ENCODE data around the gene RTN1.

Gene RTN1

GRCh38 chr14:59582845-59583509 is 287.6 kb downstream of the RTN1 start:
- ATAC-seq (replicated peaks): no peak
- peaks cover 0 to 2% of the 10 kb centered on the region in 2 donors for H3K9me3 Mint-ChIP-seq
- peaks cover 0 to 3% of the 10 kb centered on the region in 2 donors for H3K27me3 Mint-ChIP-seq
- DNase-seq: no peak
- no peaks in the 10 kb centered on the region for H3K36me3 Mint-ChIP-seq
- no peak overlapping the region for H3K27ac Mint-ChIP-seq
- peak overlapping the region in 1 of 2 donors; percentile 70 for H3K4me3 Mint-ChIP-seq
- H3K4me1 Mint-ChIP-seq: peaks cover 5 to 18% of the 10 kb centered on the region in 2 donors

GRCh38 chr14:59582161-59582560 is 288.4 kb downstream of the RTN1 start:
- Mint-ChIP-seq H3K36me3 (no peaks in the 10 kb centered on the region), H3K27me3 (peaks cover 0 to 3% of the 10 kb centered on the region in 2 donors), H3K4me1 (peaks cover 5 to 18% of the 10 kb centered on the region in 2 donors), H3K27ac (no peak overlapping the region), H3K4me3 (no peak overlapping the region), H3K9me3 (peaks cover 0 to 2% of the 10 kb centered on the region in 2 donors)
- ATAC-seq (replicated peaks) (no peak), DNase-seq (no peak)

GRCh38 chr14:59580911-59581310 is 289.7 kb downstream of the RTN1 start:
- ATAC-seq (replicated peaks) (no peak), DNase-seq (no peak)
- H3K36me3 Mint-ChIP-seq: no peaks in the 10 kb centered on the region
- H3K4me1 Mint-ChIP-seq: peaks cover 8 to 25% of the 10 kb centered on the region in 2 donors
- peaks cover 3 to 6% of the 10 kb centered on the region in 2 donors for H3K27me3 Mint-ChIP-seq
- H3K4me3 Mint-ChIP-seq: no peak overlapping the region
- H3K27ac Mint-ChIP-seq: no peak overlapping the region
- H3K9me3 Mint-ChIP-seq: peaks cover 0 to 2% of the 10 kb centered on the region in 2 donors

GRCh38 chr14:59576332-59577294 is 294.0 kb downstream of the RTN1 start, which contains the start of gene CCDC175:
Gene CCDC175 (minus strand): TSS chr14:59576812. CDS start chr14:59576775, 37 bp downstream.
- ATAC-seq (replicated peaks) (peak; percentile 97 to 99), DNase-seq (peak; percentile 64)
- H3K4me3 Mint-ChIP-seq: peak within 1 kb of the TSS; percentile 81 to 90
- H3K4me1 Mint-ChIP-seq: peaks cover 6 to 13% of the 10 kb centered on the region in 2 donors
- H3K36me3 Mint-ChIP-seq: no peaks in the 10 kb centered on the region
- peaks cover 3 to 6% of the 10 kb centered on the region in 2 donors for H3K27me3 Mint-ChIP-seq
- peak within 1 kb of the TSS; percentile 59 for H3K27ac Mint-ChIP-seq
- no peaks in the 10 kb centered on the region for H3K9me3 Mint-ChIP-seq

- H3K4me3 Mint-ChIP-seq: no peak overlapping the region
- H3K9me3 Mint-ChIP-seq: no peaks in the 10 kb centered on the region
- H3K27me3 Mint-ChIP-seq: peaks cover 3 to 6% of the 10 kb centered on the region in 2 donors
- DNase-seq (no peak), ATAC-seq (replicated peaks) (no peak)
- H3K4me1 Mint-ChIP-seq: no peaks in the 10 kb centered on the region
- no peak overlapping the region for H3K27ac Mint-ChIP-seq
- H3K36me3 Mint-ChIP-seq: no peaks in the 10 kb centered on the region
These were observed 300.5 kb downstream of the RTN1 start for GRCh38 chr14:59570122-59570521.

- ATAC-seq (replicated peaks) (no peak), DNase-seq (no peak)
- no peak overlapping the region for H3K27ac Mint-ChIP-seq
- no peaks in the 10 kb centered on the region for H3K4me1 Mint-ChIP-seq
- H3K36me3 Mint-ChIP-seq: no peaks in the 10 kb centered on the region
- no peaks in the 10 kb centered on the region for H3K9me3 Mint-ChIP-seq
- peaks cover 11 to 22% of the 10 kb centered on the region in 2 donors for H3K27me3 Mint-ChIP-seq
- H3K4me3 Mint-ChIP-seq: no peak overlapping the region
These were observed 303.9 kb downstream of the RTN1 start for GRCh38 chr14:59566725-59567124.

- Mint-ChIP-seq H3K27ac (no peak overlapping the region), H3K4me3 (no peak overlapping the region), H3K36me3 (no peaks in the 10 kb centered on the region), H3K4me1 (no peaks in the 10 kb centered on the region), H3K27me3 (peaks cover 11 to 22% of the 10 kb centered on the region in 2 donors), H3K9me3 (no peaks in the 10 kb centered on the region)
- DNase-seq (no peak), ATAC-seq (replicated peaks) (no peak)
These were observed 304.3 kb downstream of the RTN1 start for GRCh38 chr14:59566296-59566695.

- H3K27me3 Mint-ChIP-seq: peaks cover 11 to 22% of the 10 kb centered on the region in 2 donors
- no peaks in the 10 kb centered on the region for H3K4me1 Mint-ChIP-seq
- H3K27ac Mint-ChIP-seq: no peak overlapping the region
- no peaks in the 10 kb centered on the region for H3K36me3 Mint-ChIP-seq
- DNase-seq (no peak), ATAC-seq (replicated peaks) (no peak)
- no peak overlapping the region for H3K4me3 Mint-ChIP-seq
- H3K9me3 Mint-ChIP-seq: no peaks in the 10 kb centered on the region
These were observed 305.5 kb downstream of the RTN1 start for GRCh38 chr14:59565087-59565486.

GRCh38 chr14:59564366-59564765 is 306.2 kb downstream of the RTN1 start:
- H3K4me3 Mint-ChIP-seq: no peak overlapping the region
- H3K9me3 Mint-ChIP-seq: no peaks in the 10 kb centered on the region
- H3K27ac Mint-ChIP-seq: no peak overlapping the region
- ATAC-seq (replicated peaks): no peak
- peaks cover 11 to 22% of the 10 kb centered on the region in 2 donors for H3K27me3 Mint-ChIP-seq
- H3K4me1 Mint-ChIP-seq: no peaks in the 10 kb centered on the region
- H3K36me3 Mint-ChIP-seq: no peaks in the 10 kb centered on the region
- DNase-seq: no peak

- ATAC-seq (replicated peaks): no peak
- H3K27ac Mint-ChIP-seq: no peak overlapping the region
- peaks cover 5 to 11% of the 10 kb centered on the region in 2 donors for H3K27me3 Mint-ChIP-seq
- no peaks in the 10 kb centered on the region for H3K9me3 Mint-ChIP-seq
- DNase-seq: no peak
- no peak overlapping the region for H3K4me3 Mint-ChIP-seq
- no peaks in the 10 kb centered on the region for H3K36me3 Mint-ChIP-seq
- no peaks in the 10 kb centered on the region for H3K4me1 Mint-ChIP-seq
These were observed 323.3 kb downstream of the RTN1 start for GRCh38 chr14:59547310-59547709.
